Measurements from ENCODE around the gene RNF213. TPM values are rescaled to one million over a fixed set of nuclear protein-coding genes. Genes with fewer than 3 reads are reported as not detected.

RNF213 gene
- total and polyA plus RNA-seq, 2 of the 8 experiments (the other 6 are each of a cell fraction or from before 2014, with no cell fraction given): 33.8 to 62.8 TPM

- no peak for TF ChIP-seq POU5F1 (IDR thresholded peaks at IDR 0.05; ENCODE audit: low read depth, low read length)
- peak in 1 of 2 experiments; percentile 44; a peak in 1 of 4 replicates for TF ChIP-seq SIN3A (conservative IDR thresholded peaks at IDR 0.05 in 1 of 2, IDR thresholded peaks at IDR 0.05 in 1 of 2; ENCODE audit: low read depth in 1 of 2, low read length in 2 of 2)
- TF ChIP-seq JUN (IDR thresholded peaks at IDR 0.05; ENCODE audit: low read depth, low read length): no peak
- TF ChIP-seq KDM1A (IDR thresholded peaks at IDR 0.05; ENCODE audit: borderline replicate concordance, low read length): no peak
- TF ChIP-seq SRF (IDR thresholded peaks at IDR 0.05; ENCODE audit: low read depth, low read length): 0 out of 2 replicates have a peak, but pooled peaks have one; percentile 7
- TF ChIP-seq RAD21 (IDR thresholded peaks at IDR 0.05 in 1 of 2, conservative IDR thresholded peaks at IDR 0.05 in 1 of 2; ENCODE audit: low read depth in 2 of 2, low read length in 2 of 2): peak; percentile 77 to 84
- TF ChIP-seq ZNF274 (IDR thresholded peaks at IDR 0.05; ENCODE audit: borderline replicate concordance, extremely low read depth, low read length): no peak
- TF ChIP-seq KDM5A (IDR thresholded peaks at IDR 0.05; ENCODE audit: low read length): no peak
- no peak for TF ChIP-seq MAFK (IDR thresholded peaks at IDR 0.05; ENCODE audit: low read depth, low read length)
- no peak for TF ChIP-seq ATF3 (IDR thresholded peaks at IDR 0.05; ENCODE audit: insufficient read depth, low read depth, low read length)
- TF ChIP-seq CTBP2 (IDR thresholded peaks at IDR 0.05; ENCODE audit: borderline replicate concordance, insufficient read depth, insufficient read length, low read length): no peak
- TF ChIP-seq SP1 (IDR thresholded peaks at IDR 0.05; ENCODE audit: low read depth, low read length): no peak
- no peak for TF ChIP-seq FOSL1 (IDR thresholded peaks at IDR 0.05; ENCODE audit: insufficient read depth, low read depth, low read length)
- TF ChIP-seq JUND (IDR thresholded peaks at IDR 0.05; ENCODE audit: low read length): no peak
- no peak for TF ChIP-seq SAP30 (IDR thresholded peaks at IDR 0.05; ENCODE audit: insufficient read depth, insufficient replicate concordance, low read length)
- no peak for TF ChIP-seq GTF2F1 (IDR thresholded peaks at IDR 0.05; ENCODE audit: borderline replicate concordance, low read depth, low read length)
These were observed 7.8 kb upstream of the RNF213 start (continued) for GRCh38 chr17:80252871-80253270.

All from H1 (cell line).